H1 (cell line): ENCODE data around the gene MKRN1. TPM values are rescaled to one million over a fixed set of nuclear protein-coding genes. Genes with fewer than 3 reads are reported as not detected.
A peak's percentile ranks its signal among the peaks of the same experiment; 100 is the strongest.
"Not testable (repeated sequence)": the region's sequence is repeated elsewhere in the genome, so short reads cannot be mapped to it uniquely, and the experiment has no call there.

Experiments
- CTCF ChIA-PET: fragments of 300-600 bp; sonication (Branson Sonifier 250); formaldehyde crosslinking; loops from one replicate; lab custom pipeline; 2021; ENCODE audit not compliant: partially characterized antibody; lab: Charles Lee
- POLR2A ChIA-PET: fragments of 300-600 bp; sonication (Branson Sonifier 250); formaldehyde crosslinking; loops from one replicate; lab custom pipeline; 2021; ENCODE audit warnings: inconsistent platforms; ENCODE audit not compliant: partially characterized antibody; lab: Charles Lee
- DNase-seq, 2 experiments: peaks; one replicate each; pipeline versions ENCODE4 v3.0.0 to v3.0.0-alpha.2; 2010 to 2022; ENCODE audit warnings: low spot score in 2 of 2, low read depth in 1 of 2, mixed read lengths in 1 of 2
- FAIRE-seq: peaks from 2 replicates; lab custom pipeline; 2011; peaks lifted over from hg19 to GRCh38; lab: Jason Lieb, UNC
- H2AFZ ChIP-seq: 2 replicates; pipeline ENCODE4 v1.8.1; 2012; ENCODE audit warnings: low read length, inconsistent platforms
- H2AK5ac ChIP-seq: 2 replicates; pipeline ENCODE4 v1.6.1; 2013; ENCODE audit warnings: low read depth, low read length
- H2BK120ac ChIP-seq: replicated peaks from 2 replicates; pipeline ENCODE3; 2013; ENCODE audit warnings: low read depth, low read length, inconsistent platforms
- H2BK12ac ChIP-seq: 2 replicates; pipeline ENCODE4 v1.6.1; 2013; ENCODE audit warnings: low read depth, low read length
- H2BK15ac ChIP-seq: 2 replicates; pipeline ENCODE4 v1.6.1; 2013; ENCODE audit warnings: low read length
- H2BK20ac ChIP-seq: 2 replicates; pipeline ENCODE4 v1.6.1; 2013; ENCODE audit warnings: low read length
- H2BK5ac ChIP-seq: 2 replicates; pipeline ENCODE4 v1.6.1; 2013; ENCODE audit warnings: low read depth, low read length
- H3K14ac ChIP-seq: 2 replicates; pipeline ENCODE4 v1.6.1; 2013; ENCODE audit warnings: inconsistent platforms; ENCODE audit not compliant: insufficient read length
- H3K18ac ChIP-seq: 2 replicates; pipeline ENCODE4 v1.6.1; 2013; ENCODE audit warnings: low read length; ENCODE audit errors: extremely low read depth
- H3K23ac ChIP-seq: 2 replicates; pipeline ENCODE4 v1.6.1; 2013; ENCODE audit warnings: inconsistent platforms; ENCODE audit not compliant: insufficient read length
- H3K23me2 ChIP-seq: 2 replicates; pipeline ENCODE4 v1.6.1; 2013; ENCODE audit warnings: low read depth, low read length
- H3K27ac ChIP-seq: 2 replicates; pipeline ENCODE4 v1.6.1; 2011; ENCODE audit warnings: low read depth, low read length, inconsistent platforms
- H3K27me3 ChIP-seq, 4 experiments: replicated peaks in 1 of 4; 1 replicate in 1 of 4; 2 replicates in 3 of 4; pipeline versions ENCODE4 v1.6.1 to v1.8.1; 2011 to 2013; ENCODE audit warnings: low read length in 3 of 4, mild to moderate bottlenecking in 3 of 4, inconsistent platforms in 2 of 4, mixed read lengths in 2 of 4, moderate library complexity in 1 of 4; ENCODE audit not compliant: control insufficient read depth in 3 of 4, insufficient read depth in 3 of 4; ENCODE audit errors: extremely low read depth in 1 of 4
- H3K36me3 ChIP-seq, 4 experiments: 2 replicates each; pipeline versions ENCODE4 v1.6.1 to v1.8.1; 2011 to 2013; ENCODE audit warnings: mild to moderate bottlenecking in 4 of 4, low read length in 3 of 4, moderate library complexity in 2 of 4, control low read depth in 1 of 4, inconsistent platforms in 1 of 4; ENCODE audit not compliant: insufficient read depth in 4 of 4, control insufficient read depth in 2 of 4
- H3K4ac ChIP-seq: replicated peaks from 2 replicates; pipeline ENCODE3; 2013; ENCODE audit warnings: low read length, low read depth, mixed read lengths, inconsistent platforms; ENCODE audit not compliant: insufficient read length
- H3K4me1 ChIP-seq, 4 experiments: replicated peaks in 1 of 4; 1 replicate in 1 of 4; 2 replicates in 3 of 4; pipeline versions ENCODE4 v1.6.1 to v1.8.1; 2011 to 2013; ENCODE audit warnings: low read length in 3 of 4, inconsistent platforms in 2 of 4, mixed read lengths in 1 of 4; ENCODE audit not compliant: insufficient read depth in 4 of 4, control insufficient read depth in 3 of 4
- H3K4me2 ChIP-seq, 2 experiments: 2 replicates each; pipeline versions ENCODE4 v1.6.1 to v1.8.1; 2011 to 2013; ENCODE audit warnings: low read depth in 2 of 2, low read length in 2 of 2, control low read depth in 1 of 2, inconsistent platforms in 1 of 2, mild to moderate bottlenecking in 1 of 2; ENCODE audit not compliant: insufficient read depth in 1 of 2
- H3K4me3 ChIP-seq, 4 experiments: fragments of 200-600, 300-600 bp in 1 of 4; sonication (generic), shearing (Covaris generic), sonication (Bioruptor Twin) in 1 of 4; 2 replicates each; pipeline versions ENCODE4 v1.5.1 to v1.8.1; 2011 to 2016; ENCODE audit warnings: low read length in 4 of 4, low read depth in 3 of 4, control low read depth in 2 of 4, inconsistent platforms in 2 of 4, mild to moderate bottlenecking in 2 of 4, mixed read lengths in 1 of 4, moderate library complexity in 1 of 4; ENCODE audit not compliant: insufficient read depth in 2 of 4; ENCODE audit errors: extremely low read depth in 1 of 4
- H3K56ac ChIP-seq: replicated peaks from 2 replicates; pipeline ENCODE3; 2013; ENCODE audit warnings: low read depth, mild to moderate bottlenecking, mixed read lengths, low read length, inconsistent platforms; ENCODE audit not compliant: insufficient read length
- H3K79me1 ChIP-seq: 2 replicates; pipeline ENCODE4 v1.6.1; 2013; ENCODE audit warnings: low read depth, low read length, control low read depth
- H3K79me2 ChIP-seq, 2 experiments: 2 replicates each; pipeline versions ENCODE4 v1.6.1 to v1.8.1; 2012 to 2013; ENCODE audit warnings: low read length in 2 of 2, mild to moderate bottlenecking in 2 of 2, inconsistent platforms in 1 of 2; ENCODE audit not compliant: insufficient read depth in 2 of 2, control insufficient read depth in 1 of 2
- H3K9ac ChIP-seq, 4 experiments: replicated peaks in 1 of 4; 1 replicate in 1 of 4; 2 replicates in 3 of 4; pipeline versions ENCODE4 v1.6.1 to v1.8.1; 2011 to 2013; ENCODE audit warnings: low read depth in 3 of 4, low read length in 3 of 4, control low read depth in 2 of 4, mild to moderate bottlenecking in 2 of 4, moderate library complexity in 2 of 4, inconsistent platforms in 1 of 4; ENCODE audit errors: extremely low read depth in 1 of 4
- H3K9me3 ChIP-seq, 2 experiments: 2 replicates each; pipeline versions ENCODE4 v1.6.1 to v1.8.1; 2012 to 2013; ENCODE audit warnings: mild to moderate bottlenecking in 2 of 2, moderate library complexity in 2 of 2, control low read depth in 1 of 2, inconsistent platforms in 1 of 2, low read depth in 1 of 2, low read length in 1 of 2, mixed read lengths in 1 of 2; ENCODE audit not compliant: insufficient read depth in 2 of 2
- H4K20me1 ChIP-seq, 2 experiments: replicated peaks in 1 of 2; 2 replicates each; pipeline versions ENCODE3 to v1.8.1; 2011 to 2013; ENCODE audit warnings: inconsistent platforms in 2 of 2, low read length in 2 of 2, mild to moderate bottlenecking in 1 of 2; ENCODE audit not compliant: insufficient read depth in 2 of 2, control insufficient read depth in 1 of 2
- H4K5ac ChIP-seq: 2 replicates; pipeline ENCODE4 v1.6.1; 2013; ENCODE audit warnings: low read length, low read depth, mixed read lengths, inconsistent platforms; ENCODE audit not compliant: insufficient read length
- H4K8ac ChIP-seq: 2 replicates; pipeline ENCODE4 v1.8.0; 2013; ENCODE audit warnings: mild to moderate bottlenecking, moderate library complexity, low read length, inconsistent platforms; ENCODE audit not compliant: insufficient read depth; ENCODE audit errors: extremely low read depth
- H4K91ac ChIP-seq: replicated peaks from 2 replicates; pipeline ENCODE3; 2013; ENCODE audit warnings: low read length, mixed read lengths, inconsistent platforms; ENCODE audit not compliant: insufficient read length
- WGBS, 2 experiments: shearing (Covaris generic) in 1 of 2; methylation state at CpG; one replicate each; pipeline versions ENCODE4 v1.1.6 to v1.1.7; 2013 to 2015; ENCODE audit warnings: low lambda C conversion rate in 2 of 2, mixed read lengths in 2 of 2, inconsistent platforms in 1 of 2, low coverage in 1 of 2, missing lambda C conversion rate in 1 of 2; ENCODE audit not compliant: insufficient replicate concordance in 2 of 2, insufficient coverage in 1 of 2, insufficient read length in 1 of 2; ENCODE audit errors: extremely low coverage in 1 of 2, missing lambda C conversion rate in 1 of 2; 5-methylcytosine and 5-hydroxymethylcytosine counted together
- polyA plus RNA-seq, 7 experiments: library from polyadenylated mRNA; depleted of rRNA in 3 of 7; stranded (reverse) in 5 of 7; unstranded in 2 of 7; fragments of >200 nt in 5 of 7; fragments of 200-250 nt in 2 of 7; gene quantifications; 1 replicate in 5 of 7; 2 replicates in 1 of 7; 4 replicates in 1 of 7; pipeline versions ENCODE4 v1.2.1 to v1.2.3, GENCODE V29; 2011 to 2013; ENCODE audit warnings: missing spikeins in 2 of 7, mixed read lengths in 2 of 7
- total RNA-seq: library from RNA; stranded (reverse); fragmentation: NEBNext Ultra II Directional; extraction: Animal tissue kit (Norgen Biotek cat#: 25700); gene quantifications from 2 replicates; pipeline ENCODE4 v1.2.1, GENCODE V29; 2021

Gene MKRN1
- total and polyA plus RNA-seq, 2 of the 8 experiments (the other 6 are each of a cell fraction or from before 2014, with no cell fraction given), result 46.2 to 99.6 TPM

- H3K27me3 ChIP-seq, H3K56ac ChIP-seq, FAIRE-seq, H2AK5ac ChIP-seq, H2BK20ac ChIP-seq, H3K27ac ChIP-seq, H3K4me1 ChIP-seq, H3K18ac ChIP-seq, H2BK120ac ChIP-seq, H3K23ac ChIP-seq, POLR2A ChIA-PET, H3K4me3 ChIP-seq, H4K5ac ChIP-seq, H2BK15ac ChIP-seq, DNase-seq, H4K8ac ChIP-seq, H3K23me2 ChIP-seq, H3K9me3 ChIP-seq, H3K79me2 ChIP-seq, H3K4me2 ChIP-seq, H3K14ac ChIP-seq, H3K79me1 ChIP-seq, H3K4ac ChIP-seq, H4K20me1 ChIP-seq, H2BK12ac ChIP-seq, H2BK5ac ChIP-seq, H3K9ac ChIP-seq, H3K36me3 ChIP-seq, H4K91ac ChIP-seq: not testable (repeated sequence)
- CTCF ChIA-PET, result interaction anchor here (0.9 to 1.8 kb wide), 7 partner anchors 9 to 52 kb away, joined by 3 to 7 read pairs (median 3); no protein-coding TSS in a partner anchor
- H2AFZ ChIP-seq, result peak overlapping the region; percentile 25; the same call in 1 of the 2 replicates
- 95% methylated on average over 7 of the region's 7 CpGs; no CpG with 5 or more reads in 1 of the 2 experiments for WGBS, 2 experiments
Measured at GRCh38 chr7:140497807-140498206, 18.5 kb upstream of the MKRN1 start.
